NT2/D1 (cell line): ENCODE data around the gene TAMALIN.

ENCODE experiments used
- DNase-seq: peaks from one replicate; pipeline ENCODE4 v3.0.0-alpha.2; 2011; ENCODE audit warnings: low read depth, low spot score
- H3K27me3 ChIP-seq: 2 replicates; pipeline ENCODE4 v1.6.0; 2011; ENCODE audit warnings: mild to moderate bottlenecking; ENCODE audit not compliant: insufficient read length, insufficient read depth
- H3K36me3 ChIP-seq: 2 replicates; pipeline ENCODE4 v1.6.1; 2011; ENCODE audit warnings: mild to moderate bottlenecking, low read length, mixed read lengths; ENCODE audit not compliant: insufficient read depth, insufficient read length
- H3K4me1 ChIP-seq: 2 replicates; pipeline ENCODE4 v1.5.1; 2011; ENCODE audit not compliant: insufficient read depth, insufficient read length
- H3K4me3 ChIP-seq: 2 replicates; pipeline ENCODE4 v1.5.1; 2011; ENCODE audit warnings: low read depth; ENCODE audit not compliant: insufficient read length
- H3K9ac ChIP-seq: 2 replicates; pipeline ENCODE4 v1.6.0; 2011; ENCODE audit warnings: low read depth; ENCODE audit not compliant: insufficient read length
- H3K9me3 ChIP-seq: 2 replicates; pipeline ENCODE4 v1.5.1; 2011; ENCODE audit warnings: mild to moderate bottlenecking, low read length; ENCODE audit not compliant: insufficient read depth
- SUZ12 ChIP-seq: IDR thresholded peaks from 2 replicates; pipeline ENCODE4 v1.6.1; 2011; ENCODE audit not compliant: insufficient read length, insufficient read depth; ENCODE audit errors: extremely low read depth
- YY1 ChIP-seq: IDR thresholded peaks from 2 replicates; pipeline ENCODE4 v1.6.1; 2011; ENCODE audit not compliant: insufficient read length, insufficient read depth
- ZNF274 ChIP-seq: IDR thresholded peaks from 2 replicates; pipeline ENCODE4 v1.6.1; 2011; ENCODE audit warnings: mild to moderate bottlenecking, low read depth, low read length

Gene TAMALIN

DNA sequence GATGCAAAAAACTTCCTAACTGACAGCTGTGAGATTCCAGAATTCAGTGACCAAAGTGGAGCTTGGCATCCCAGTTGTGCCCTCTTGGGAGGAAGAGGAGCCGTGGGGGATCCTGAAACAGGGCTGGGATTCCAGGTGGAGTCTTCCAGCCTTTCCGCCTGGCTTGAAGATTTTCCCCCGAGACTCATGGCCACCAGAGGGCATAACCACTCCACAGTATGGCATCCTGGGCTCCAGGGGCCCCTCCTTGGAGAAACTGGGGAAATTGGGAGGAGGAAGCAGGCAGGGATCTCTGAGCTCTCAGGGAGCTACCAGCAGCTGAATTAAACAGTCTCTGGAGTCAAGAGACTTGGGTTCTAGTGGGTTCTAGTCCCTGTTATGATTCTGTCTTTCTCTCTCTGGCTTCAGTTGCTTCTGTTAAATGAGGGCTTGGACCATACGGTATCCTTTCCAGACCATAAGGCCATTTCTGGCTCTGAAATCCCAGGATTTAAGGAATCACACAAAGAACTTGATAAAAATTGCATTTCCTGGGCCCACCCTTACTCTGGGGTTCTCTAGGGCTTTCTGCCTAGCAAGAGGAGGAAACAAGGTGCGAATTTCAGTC, 2.6 kb upstream of the TAMALIN start:
- H3K4me1 ChIP-seq: peaks cover 32% of the 10 kb centered on the region
- DNase-seq: no peak
- peaks cover 12% of the 10 kb centered on the region for H3K27me3 ChIP-seq
- TF ChIP-seq YY1: no peak
- no peak for TF ChIP-seq ZNF274
- no peak for TF ChIP-seq SUZ12
- H3K4me3 ChIP-seq: no peak overlapping the region
- no peaks in the 10 kb centered on the region for H3K9me3 ChIP-seq
- peak overlapping the region; percentile 46 for H3K9ac ChIP-seq
- peaks cover 18% of the 10 kb centered on the region for H3K36me3 ChIP-seq

DNA sequence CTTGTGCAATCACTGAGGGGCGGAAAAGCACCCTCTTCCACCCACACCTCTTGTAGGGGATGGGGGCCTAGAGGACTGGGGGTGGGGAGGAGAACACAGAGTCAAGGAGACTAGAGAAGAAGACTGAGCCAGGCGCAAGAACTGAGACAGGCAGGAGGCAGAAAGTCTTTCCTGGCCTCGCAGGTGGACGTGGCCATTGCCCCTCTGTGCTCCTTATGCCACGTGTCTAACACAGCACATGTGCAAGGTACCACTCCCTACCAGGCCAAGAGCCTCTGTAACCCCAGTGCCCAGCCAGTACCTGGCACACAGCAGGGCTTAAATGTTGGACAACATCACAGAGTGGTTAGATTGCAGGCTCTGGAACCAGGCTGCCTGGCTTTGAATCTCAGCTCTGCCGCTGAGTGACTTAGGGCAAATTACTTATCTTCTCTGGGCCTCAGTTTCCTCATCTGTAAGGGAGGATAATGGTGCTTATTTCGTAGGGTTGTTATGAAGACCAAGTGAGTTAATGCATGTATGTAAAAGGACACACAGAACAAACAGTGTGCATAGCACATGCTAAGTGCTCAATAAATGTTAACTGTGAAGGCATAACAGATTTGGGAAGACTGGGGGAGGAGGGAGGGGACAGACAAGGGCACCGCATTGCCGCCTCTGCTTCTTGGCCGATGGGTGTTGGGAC, 1.4 kb upstream of the TAMALIN start:
- H3K4me3 ChIP-seq: no peak overlapping the region
- TF ChIP-seq SUZ12 (no peak), ZNF274 (no peak)
- peaks cover 37% of the 10 kb centered on the region for H3K4me1 ChIP-seq
- H3K36me3 ChIP-seq: peaks cover 14% of the 10 kb centered on the region
- peaks cover 12% of the 10 kb centered on the region for H3K27me3 ChIP-seq
- peak overlapping the region; percentile 77 for H3K9ac ChIP-seq
- H3K9me3 ChIP-seq: no peaks in the 10 kb centered on the region
- DNase-seq: no peak

- Histone ChIP-seq H3K9me3 (no peaks in the 10 kb centered on the region), H3K4me1 (peaks cover 37% of the 10 kb centered on the region), H3K27me3 (peaks cover 12% of the 10 kb centered on the region), H3K36me3 (peaks cover 20% of the 10 kb centered on the region), H3K4me3 (peak overlapping the region; percentile 43), H3K9ac (peak overlapping the region; percentile 77)
- DNase-seq: no peak
- TF ChIP-seq YY1 (no peak), ZNF274 (no peak), SUZ12 (no peak)
These were observed 643 bp upstream of the TAMALIN start for GRCh38 chr12:52005903-52006703.

- peaks cover 37% of the 10 kb centered on the region for H3K4me1 ChIP-seq
- peak overlapping the region; percentile 93 for H3K9ac ChIP-seq
- peak overlapping the region; percentile 86 for H3K4me3 ChIP-seq
- peaks cover 31% of the 10 kb centered on the region for H3K36me3 ChIP-seq
- TF ChIP-seq SUZ12: no peak
- TF ChIP-seq YY1: no peak
- TF ChIP-seq ZNF274: no peak
- H3K9me3 ChIP-seq: no peaks in the 10 kb centered on the region; the same call in 1 of the 2 replicates
- no peak for DNase-seq
- H3K27me3 ChIP-seq: peaks cover 12% of the 10 kb centered on the region
These were observed 594 bp downstream of the TAMALIN start for GRCh38 chr12:52007158-52007921.

DNA sequence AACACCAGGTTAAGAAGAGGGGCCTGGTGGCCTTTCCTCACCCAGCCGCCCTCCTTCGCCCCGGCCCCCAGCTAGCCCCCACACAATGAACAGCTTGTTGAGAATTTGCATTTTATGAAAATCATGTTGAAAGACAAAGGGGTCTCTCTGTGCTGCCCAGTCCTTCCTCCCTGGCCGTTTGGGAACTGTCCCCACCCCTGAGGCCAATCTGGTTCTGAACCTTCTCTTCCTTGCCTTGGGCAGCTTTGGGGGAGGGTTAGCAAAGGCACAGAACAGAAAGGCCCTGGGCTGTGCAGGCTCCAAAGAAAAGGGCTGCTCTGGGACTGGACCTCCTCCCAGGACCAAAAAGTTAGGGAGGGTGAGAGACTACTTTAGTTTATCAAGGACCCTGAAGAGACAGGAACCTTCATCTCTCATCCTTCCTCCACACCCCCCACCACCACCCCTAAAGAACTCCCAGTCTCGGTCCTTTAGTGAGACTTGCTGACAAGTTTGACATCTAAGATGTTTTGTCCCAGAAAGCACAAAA, 1.3 kb downstream of the TAMALIN start:
- Histone ChIP-seq H3K36me3 (peaks cover 31% of the 10 kb centered on the region), H3K9me3 (no peaks in the 10 kb centered on the region; the same call in 1 of the 2 replicates), H3K9ac (peak overlapping the region; percentile 93), H3K4me3 (peak overlapping the region; percentile 86), H3K4me1 (peaks cover 35% of the 10 kb centered on the region), H3K27me3 (peaks cover 12% of the 10 kb centered on the region)
- TF ChIP-seq ZNF274: no peak
- no peak for TF ChIP-seq YY1
- TF ChIP-seq SUZ12: no peak
- no peak for DNase-seq

- Histone ChIP-seq H3K36me3 (peaks cover 42% of the 10 kb centered on the region), H3K27me3 (peaks cover 12% of the 10 kb centered on the region), H3K9ac (peak overlapping the region; percentile 65), H3K4me3 (no peak overlapping the region), H3K4me1 (peaks cover 43% of the 10 kb centered on the region), H3K9me3 (no peaks in the 10 kb centered on the region; the same call in 1 of the 2 replicates)
- no peak for DNase-seq
- TF ChIP-seq ZNF274: no peak
- no peak for TF ChIP-seq YY1
- TF ChIP-seq SUZ12: no peak
These were observed 2.5 kb downstream of the TAMALIN start for GRCh38 chr12:52009081-52009751.
